H1 (cell line): ENCODE data around the gene ZMIZ1. TPM values are rescaled to one million over a fixed set of nuclear protein-coding genes. Genes with fewer than 3 reads are reported as not detected.

ENCODE experiments used
- CTCF ChIA-PET: fragments of 300-600 bp; sonication (Branson Sonifier 250); formaldehyde crosslinking; loops from one replicate; lab custom pipeline; 2021; ENCODE audit not compliant: partially characterized antibody; lab: Charles Lee
- POLR2A ChIA-PET: fragments of 300-600 bp; sonication (Branson Sonifier 250); formaldehyde crosslinking; loops from one replicate; lab custom pipeline; 2021; ENCODE audit warnings: inconsistent platforms; ENCODE audit not compliant: partially characterized antibody; lab: Charles Lee
- DNase-seq, 2 experiments: peaks; one replicate each; pipeline versions ENCODE4 v3.0.0 to v3.0.0-alpha.2; 2010 to 2022; ENCODE audit warnings: low spot score in 2 of 2, low read depth in 1 of 2, mixed read lengths in 1 of 2
- FAIRE-seq: peaks from 2 replicates; lab custom pipeline; 2011; peaks lifted over from hg19 to GRCh38; lab: Jason Lieb, UNC
- H2AFZ ChIP-seq: 2 replicates; pipeline ENCODE4 v1.8.1; 2012; ENCODE audit warnings: low read length, inconsistent platforms
- H2AK5ac ChIP-seq: 2 replicates; pipeline ENCODE4 v1.6.1; 2013; ENCODE audit warnings: low read depth, low read length
- H2BK120ac ChIP-seq: replicated peaks from 2 replicates; pipeline ENCODE3; 2013; ENCODE audit warnings: low read depth, low read length, inconsistent platforms
- H2BK12ac ChIP-seq: 2 replicates; pipeline ENCODE4 v1.6.1; 2013; ENCODE audit warnings: low read depth, low read length
- H2BK15ac ChIP-seq: 2 replicates; pipeline ENCODE4 v1.6.1; 2013; ENCODE audit warnings: low read length
- H2BK20ac ChIP-seq: 2 replicates; pipeline ENCODE4 v1.6.1; 2013; ENCODE audit warnings: low read length
- H2BK5ac ChIP-seq: 2 replicates; pipeline ENCODE4 v1.6.1; 2013; ENCODE audit warnings: low read depth, low read length
- H3K14ac ChIP-seq: 2 replicates; pipeline ENCODE4 v1.6.1; 2013; ENCODE audit warnings: inconsistent platforms; ENCODE audit not compliant: insufficient read length
- H3K18ac ChIP-seq: 2 replicates; pipeline ENCODE4 v1.6.1; 2013; ENCODE audit warnings: low read length; ENCODE audit errors: extremely low read depth
- H3K23ac ChIP-seq: 2 replicates; pipeline ENCODE4 v1.6.1; 2013; ENCODE audit warnings: inconsistent platforms; ENCODE audit not compliant: insufficient read length
- H3K23me2 ChIP-seq: 2 replicates; pipeline ENCODE4 v1.6.1; 2013; ENCODE audit warnings: low read depth, low read length
- H3K27ac ChIP-seq: 2 replicates; pipeline ENCODE4 v1.6.1; 2011; ENCODE audit warnings: low read depth, low read length, inconsistent platforms
- H3K27me3 ChIP-seq, 4 experiments: replicated peaks in 1 of 4; 1 replicate in 1 of 4; 2 replicates in 3 of 4; pipeline versions ENCODE4 v1.6.1 to v1.8.1; 2011 to 2013; ENCODE audit warnings: low read length in 3 of 4, mild to moderate bottlenecking in 3 of 4, inconsistent platforms in 2 of 4, mixed read lengths in 2 of 4, moderate library complexity in 1 of 4; ENCODE audit not compliant: control insufficient read depth in 3 of 4, insufficient read depth in 3 of 4; ENCODE audit errors: extremely low read depth in 1 of 4
- H3K36me3 ChIP-seq, 4 experiments: 2 replicates each; pipeline versions ENCODE4 v1.6.1 to v1.8.1; 2011 to 2013; ENCODE audit warnings: mild to moderate bottlenecking in 4 of 4, low read length in 3 of 4, moderate library complexity in 2 of 4, control low read depth in 1 of 4, inconsistent platforms in 1 of 4; ENCODE audit not compliant: insufficient read depth in 4 of 4, control insufficient read depth in 2 of 4
- H3K4ac ChIP-seq: replicated peaks from 2 replicates; pipeline ENCODE3; 2013; ENCODE audit warnings: low read length, low read depth, mixed read lengths, inconsistent platforms; ENCODE audit not compliant: insufficient read length
- H3K4me1 ChIP-seq, 4 experiments: replicated peaks in 1 of 4; 1 replicate in 1 of 4; 2 replicates in 3 of 4; pipeline versions ENCODE4 v1.6.1 to v1.8.1; 2011 to 2013; ENCODE audit warnings: low read length in 3 of 4, inconsistent platforms in 2 of 4, mixed read lengths in 1 of 4; ENCODE audit not compliant: insufficient read depth in 4 of 4, control insufficient read depth in 3 of 4
- H3K4me2 ChIP-seq, 2 experiments: 2 replicates each; pipeline versions ENCODE4 v1.6.1 to v1.8.1; 2011 to 2013; ENCODE audit warnings: low read depth in 2 of 2, low read length in 2 of 2, control low read depth in 1 of 2, inconsistent platforms in 1 of 2, mild to moderate bottlenecking in 1 of 2; ENCODE audit not compliant: insufficient read depth in 1 of 2
- H3K4me3 ChIP-seq, 4 experiments: fragments of 200-600, 300-600 bp in 1 of 4; sonication (generic), shearing (Covaris generic), sonication (Bioruptor Twin) in 1 of 4; 2 replicates each; pipeline versions ENCODE4 v1.5.1 to v1.8.1; 2011 to 2016; ENCODE audit warnings: low read length in 4 of 4, low read depth in 3 of 4, control low read depth in 2 of 4, inconsistent platforms in 2 of 4, mild to moderate bottlenecking in 2 of 4, mixed read lengths in 1 of 4, moderate library complexity in 1 of 4; ENCODE audit not compliant: insufficient read depth in 2 of 4; ENCODE audit errors: extremely low read depth in 1 of 4
- H3K56ac ChIP-seq: replicated peaks from 2 replicates; pipeline ENCODE3; 2013; ENCODE audit warnings: low read depth, mild to moderate bottlenecking, mixed read lengths, low read length, inconsistent platforms; ENCODE audit not compliant: insufficient read length
- H3K79me1 ChIP-seq: 2 replicates; pipeline ENCODE4 v1.6.1; 2013; ENCODE audit warnings: low read depth, low read length, control low read depth
- H3K79me2 ChIP-seq, 2 experiments: 2 replicates each; pipeline versions ENCODE4 v1.6.1 to v1.8.1; 2012 to 2013; ENCODE audit warnings: low read length in 2 of 2, mild to moderate bottlenecking in 2 of 2, inconsistent platforms in 1 of 2; ENCODE audit not compliant: insufficient read depth in 2 of 2, control insufficient read depth in 1 of 2
- H3K9ac ChIP-seq, 4 experiments: replicated peaks in 1 of 4; 1 replicate in 1 of 4; 2 replicates in 3 of 4; pipeline versions ENCODE4 v1.6.1 to v1.8.1; 2011 to 2013; ENCODE audit warnings: low read depth in 3 of 4, low read length in 3 of 4, control low read depth in 2 of 4, mild to moderate bottlenecking in 2 of 4, moderate library complexity in 2 of 4, inconsistent platforms in 1 of 4; ENCODE audit errors: extremely low read depth in 1 of 4
- H3K9me3 ChIP-seq, 2 experiments: 2 replicates each; pipeline versions ENCODE4 v1.6.1 to v1.8.1; 2012 to 2013; ENCODE audit warnings: mild to moderate bottlenecking in 2 of 2, moderate library complexity in 2 of 2, control low read depth in 1 of 2, inconsistent platforms in 1 of 2, low read depth in 1 of 2, low read length in 1 of 2, mixed read lengths in 1 of 2; ENCODE audit not compliant: insufficient read depth in 2 of 2
- H4K20me1 ChIP-seq, 2 experiments: replicated peaks in 1 of 2; 2 replicates each; pipeline versions ENCODE3 to v1.8.1; 2011 to 2013; ENCODE audit warnings: inconsistent platforms in 2 of 2, low read length in 2 of 2, mild to moderate bottlenecking in 1 of 2; ENCODE audit not compliant: insufficient read depth in 2 of 2, control insufficient read depth in 1 of 2
- H4K5ac ChIP-seq: 2 replicates; pipeline ENCODE4 v1.6.1; 2013; ENCODE audit warnings: low read length, low read depth, mixed read lengths, inconsistent platforms; ENCODE audit not compliant: insufficient read length
- H4K8ac ChIP-seq: 2 replicates; pipeline ENCODE4 v1.8.0; 2013; ENCODE audit warnings: mild to moderate bottlenecking, moderate library complexity, low read length, inconsistent platforms; ENCODE audit not compliant: insufficient read depth; ENCODE audit errors: extremely low read depth
- H4K91ac ChIP-seq: replicated peaks from 2 replicates; pipeline ENCODE3; 2013; ENCODE audit warnings: low read length, mixed read lengths, inconsistent platforms; ENCODE audit not compliant: insufficient read length
- CHD1 ChIP-seq: IDR thresholded peaks from 2 replicates; pipeline ENCODE4 v1.6.1; 2012; ENCODE audit warnings: low read depth, low read length, improper control_type of control experiment
- EZH2 ChIP-seq: fragments of 200-600 bp; sonication (generic); IDR thresholded peaks from 2 replicates; pipeline ENCODE4 v1.7.1; 2012; ENCODE audit warnings: low read depth, mild to moderate bottlenecking, moderate library complexity, low read length, inconsistent platforms; ENCODE audit not compliant: severe bottlenecking
- HDAC6 ChIP-seq: IDR thresholded peaks from one replicate; pipeline ENCODE4 v1.7.1; 2012; ENCODE audit warnings: low read depth, mild to moderate bottlenecking, inconsistent platforms, low read length, moderate library complexity
- KDM4A ChIP-seq: IDR thresholded peaks from one replicate; pipeline ENCODE4 v1.7.1; 2012; ENCODE audit warnings: low read depth, mild to moderate bottlenecking, moderate library complexity, low read length, inconsistent platforms; ENCODE audit not compliant: severe bottlenecking
- KDM5A ChIP-seq: fragments of 200-600 bp; IDR thresholded peaks from 2 replicates; pipeline ENCODE4 v1.7.1; 2012; ENCODE audit warnings: mild to moderate bottlenecking, low read length, inconsistent platforms, mixed read lengths
- MAFK ChIP-seq: IDR thresholded peaks from 2 replicates; pipeline ENCODE4 v1.6.1; 2012; ENCODE audit warnings: low read depth, mild to moderate bottlenecking, improper control_type of control experiment, low read length
- POLR2AphosphoS5 ChIP-seq: IDR thresholded peaks from 2 replicates; pipeline ENCODE4 v1.6.1; 2011; ENCODE audit warnings: low read depth, low read length
- SAP30 ChIP-seq: fragments of 300-600 bp; sonication (generic); IDR thresholded peaks from 2 replicates; pipeline ENCODE4 v1.7.1; 2012; ENCODE audit warnings: low read length, moderate library complexity, mild to moderate bottlenecking, inconsistent platforms; ENCODE audit not compliant: insufficient read depth, insufficient replicate concordance
- TBP ChIP-seq: IDR thresholded peaks from 2 replicates; pipeline ENCODE4 v1.6.1; 2011; ENCODE audit warnings: low read depth, low read length, improper control_type of control experiment
- YY1 ChIP-seq: IDR thresholded peaks from 2 replicates; pipeline ENCODE4 v1.6.1; 2011; ENCODE audit warnings: low read depth, mild to moderate bottlenecking, low read length
- WGBS, 2 experiments: shearing (Covaris generic) in 1 of 2; methylation state at CpG; one replicate each; pipeline versions ENCODE4 v1.1.6 to v1.1.7; 2013 to 2015; ENCODE audit warnings: low lambda C conversion rate in 2 of 2, mixed read lengths in 2 of 2, inconsistent platforms in 1 of 2, low coverage in 1 of 2, missing lambda C conversion rate in 1 of 2; ENCODE audit not compliant: insufficient replicate concordance in 2 of 2, insufficient coverage in 1 of 2, insufficient read length in 1 of 2; ENCODE audit errors: extremely low coverage in 1 of 2, missing lambda C conversion rate in 1 of 2; 5-methylcytosine and 5-hydroxymethylcytosine counted together
- polyA plus RNA-seq, 7 experiments: library from polyadenylated mRNA; depleted of rRNA in 3 of 7; stranded (reverse) in 5 of 7; unstranded in 2 of 7; fragments of >200 nt in 5 of 7; fragments of 200-250 nt in 2 of 7; gene quantifications; 1 replicate in 5 of 7; 2 replicates in 1 of 7; 4 replicates in 1 of 7; pipeline versions ENCODE4 v1.2.1 to v1.2.3, GENCODE V29; 2011 to 2013; ENCODE audit warnings: missing spikeins in 2 of 7, mixed read lengths in 2 of 7
- total RNA-seq: library from RNA; stranded (reverse); fragmentation: NEBNext Ultra II Directional; extraction: Animal tissue kit (Norgen Biotek cat#: 25700); gene quantifications from 2 replicates; pipeline ENCODE4 v1.2.1, GENCODE V29; 2021

The ZMIZ1 gene
- total and polyA plus RNA-seq, 2 of the 8 experiments (the other 6 are each of a cell fraction or from before 2014, with no cell fraction given): 8.1 to 28.0 TPM

- H3K27me3 ChIP-seq: no peaks in the 10 kb centered on the region
- peaks cover 0 to 14% (median 7%) of the 10 kb centered on the region in 4 experiments; a peak in 6 of 8 replicates for H3K36me3 ChIP-seq
- no peak overlapping the region for H2BK120ac ChIP-seq
- H4K8ac ChIP-seq: no peak overlapping the region
- no peaks in the 10 kb centered on the region for H3K79me1 ChIP-seq
- no peak overlapping the region for H3K27ac ChIP-seq
- 90% methylated on average over 7 of the region's 8 CpGs; no CpG with 5 or more reads in 1 of the 2 experiments for WGBS, 2 experiments
- H3K4me2 ChIP-seq: no peak overlapping the region
- no peak overlapping the region for H2BK20ac ChIP-seq
- peaks cover 14 to 23% of the 10 kb centered on the region in 2 experiments for H4K20me1 ChIP-seq
- H3K79me2 ChIP-seq: no peaks in the 10 kb centered on the region
- H2BK15ac ChIP-seq: no peak overlapping the region
- H2AFZ ChIP-seq: no peak overlapping the region
- no peak overlapping the region; a peak in 1 of 7 replicates for H3K9ac ChIP-seq
- peaks cover 3% of the 10 kb centered on the region; the same call in 1 of the 2 replicates for H3K23me2 ChIP-seq
- H3K9me3 ChIP-seq: no peaks in the 10 kb centered on the region
- no peak overlapping the region for H3K23ac ChIP-seq
- H3K18ac ChIP-seq: no peak overlapping the region
- FAIRE-seq: no peak
- H3K56ac ChIP-seq: no peak overlapping the region
- no peak for DNase-seq
- no peak overlapping the region for H2BK12ac ChIP-seq
- no peak overlapping the region for H4K91ac ChIP-seq
- H2AK5ac ChIP-seq: no peak overlapping the region
- POLR2A ChIA-PET: interaction anchor here (0.8 kb wide), 1 partner anchor 13 kb away, joined by 4 read pairs; no protein-coding TSS in a partner anchor
- H4K5ac ChIP-seq: no peak overlapping the region
- no peak overlapping the region for H3K14ac ChIP-seq
- no peaks in the 10 kb centered on the region for H3K4me1 ChIP-seq
- no peak overlapping the region for H3K4ac ChIP-seq
- H2BK5ac ChIP-seq: no peak overlapping the region; the same call in 1 of the 2 replicates
- CTCF ChIA-PET: interaction anchor here (0.7 to 2.7 kb wide), 17 partner anchors 8 to 1157 kb away, joined by 3 to 24 read pairs (median 4); no protein-coding TSS in a partner anchor
- no peak overlapping the region for H3K4me3 ChIP-seq
- no peak for TF ChIP-seq TBP
- no peak for TF ChIP-seq SAP30
- TF ChIP-seq HDAC6: no peak
- no peak for TF ChIP-seq KDM4A
- no peak for TF ChIP-seq POLR2AphosphoS5
- TF ChIP-seq CHD1: no peak
- no peak for TF ChIP-seq MAFK
- TF ChIP-seq EZH2: no peak
- TF ChIP-seq YY1: no peak
- TF ChIP-seq KDM5A: no peak
Observed at GRCh38 chr10:79203833-79204232, 135.1 kb downstream of the ZMIZ1 start.
